Tibial artery (tissue), 4 donors: ENCODE results near the gene ABCC1.
A peak's percentile ranks its signal among the peaks of the same experiment; 100 is the strongest.

Source experiments
- DNase-seq, 2 donors: peaks; one replicate each; pipeline ENCODE4 v3.0.0-alpha.2; 2019
- H3K27ac ChIP-seq, 2 donors: fragments of 200-600 bp; sonication (generic) in 1 of 2; 1 replicate in 1 of 2; 2 replicates in 1 of 2; pipeline ENCODE4 v1.5.1; 2018 to 2019; ENCODE audit warnings: mild to moderate bottlenecking in 1 of 2
- H3K27me3 ChIP-seq, 2 donors: fragments of 200-600 bp; sonication (generic) in 1 of 2; one replicate each; pipeline versions ENCODE4 v1.5.1 to v1.6.0; 2016 to 2019
- H3K36me3 ChIP-seq, 3 donors: fragments of 200-600 bp; sonication (generic) in 2 of 3; one replicate each; pipeline ENCODE4 v1.5.1; 2016 to 2019; ENCODE audit warnings: mild to moderate bottlenecking in 2 of 3
- H3K4me1 ChIP-seq, 4 donors: fragments of 200-600 bp; sonication (generic) in 2 of 4; 1 replicate in 3 of 4; 2 replicates in 1 of 4; pipeline ENCODE4 v1.5.1; 2016 to 2019
- H3K4me3 ChIP-seq, 2 donors: fragments of 200-600 bp; sonication (generic) in 1 of 2; 1 replicate in 1 of 2; 2 replicates in 1 of 2; pipeline ENCODE4 v1.5.1; 2018 to 2019; ENCODE audit warnings: mild to moderate bottlenecking in 2 of 2
- H3K9me3 ChIP-seq, 3 donors: fragments of 200-600 bp; sonication (generic) in 1 of 3; one replicate each; pipeline ENCODE4 v1.5.1; 2016 to 2019
- CTCF ChIP-seq, 2 experiments: fragments of 200-600 bp in 1 of 2; fragments of 450-650 bp in 1 of 2; IDR thresholded peaks; one replicate each; pipeline ENCODE4 v1.5.1; 2017 to 2019; ENCODE audit warnings: antibody characterized with exemption in 2 of 2, mild to moderate bottlenecking in 1 of 2, moderate library complexity in 1 of 2
- intact Hi-C: fragments of 100-400 bp; cut with DNase I; formaldehyde crosslinking; loops from one replicate; pipeline ENCODE4 v1.15.0; 2023; ENCODE audit warnings: low total_unique reads

Gene ABCC1

DNA sequence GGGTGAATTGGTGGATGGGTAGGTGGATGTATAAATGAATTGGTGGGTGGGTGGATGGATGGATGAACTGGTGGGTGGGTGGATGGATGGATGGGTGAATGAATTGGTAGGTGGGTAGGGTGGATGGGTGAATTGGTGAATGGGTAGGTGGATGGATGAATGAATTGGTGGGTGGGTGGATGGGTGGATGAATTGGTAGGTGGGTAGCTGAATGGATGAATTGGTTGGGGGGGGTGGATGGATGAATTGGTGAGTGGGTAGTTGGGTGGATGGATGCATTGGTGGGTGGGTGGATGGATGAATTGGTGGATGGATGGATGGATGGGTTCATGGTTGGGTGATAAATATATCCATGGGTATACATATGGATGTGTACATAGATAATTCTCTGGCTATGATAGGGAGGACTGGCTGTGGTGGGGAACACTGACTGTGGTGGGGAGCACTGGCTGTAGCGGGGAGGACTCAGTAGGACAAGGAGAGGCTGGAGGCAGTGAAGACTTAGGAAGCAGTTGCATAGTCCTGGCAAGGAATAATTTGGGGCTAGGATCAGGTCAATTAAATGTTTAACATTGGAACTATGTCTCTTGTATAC is 54.4 kb downstream of the ABCC1 start:
- no peak for TF ChIP-seq CTCF (IDR thresholded peaks at IDR 0.05)
- DNase-seq = no peak
- no peak overlapping the region for H3K4me3 ChIP-seq
- intact Hi-C loops = no loop called here
- H3K4me1 ChIP-seq = peaks cover 0 to 35% (median 7%) of the 10 kb centered on the region in 4 donors
- H3K27ac ChIP-seq = peak overlapping the region in 1 of 2 donors; percentile 50
- no peaks in the 10 kb centered on the region for H3K27me3 ChIP-seq
- H3K36me3 ChIP-seq = peaks cover 0 to 2% (median 0%) of the 10 kb centered on the region in 3 donors
- H3K9me3 ChIP-seq = no peaks in the 10 kb centered on the region

DNA sequence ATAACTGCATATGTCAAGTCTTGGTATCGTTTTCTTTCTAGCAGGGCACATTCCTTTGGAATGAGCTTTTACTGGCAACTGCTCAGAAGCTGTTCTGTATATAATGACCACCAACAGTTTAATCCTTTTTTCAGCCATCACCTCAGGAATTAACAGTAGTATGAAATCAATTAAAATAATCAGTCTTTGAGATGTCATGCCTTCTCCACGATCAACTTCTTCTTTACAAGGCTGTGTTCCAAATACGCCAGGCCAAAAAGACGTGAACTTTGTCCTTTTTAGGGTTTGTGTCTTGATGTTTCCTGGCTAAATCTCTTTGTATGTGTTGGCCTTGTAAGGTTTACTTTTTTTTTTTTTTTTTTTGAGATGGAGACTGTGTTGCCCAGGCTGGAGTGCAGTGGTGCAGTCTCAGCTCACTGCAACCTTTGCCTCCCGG is 54.9 kb downstream of the ABCC1 start:
- Histone ChIP-seq H3K36me3 (peaks cover 0 to 8% (median 0%) of the 10 kb centered on the region in 3 donors), H3K27ac (peak overlapping the region in 1 of 2 donors; percentile 50), H3K4me1 (peaks cover 0 to 30% (median 4%) of the 10 kb centered on the region in 4 donors), H3K9me3 (no peaks in the 10 kb centered on the region), H3K27me3 (no peaks in the 10 kb centered on the region), H3K4me3 (no peak overlapping the region)
- intact Hi-C loops = no loop called here
- no peak for TF ChIP-seq CTCF (IDR thresholded peaks at IDR 0.05)
- DNase-seq = no peak

DNA sequence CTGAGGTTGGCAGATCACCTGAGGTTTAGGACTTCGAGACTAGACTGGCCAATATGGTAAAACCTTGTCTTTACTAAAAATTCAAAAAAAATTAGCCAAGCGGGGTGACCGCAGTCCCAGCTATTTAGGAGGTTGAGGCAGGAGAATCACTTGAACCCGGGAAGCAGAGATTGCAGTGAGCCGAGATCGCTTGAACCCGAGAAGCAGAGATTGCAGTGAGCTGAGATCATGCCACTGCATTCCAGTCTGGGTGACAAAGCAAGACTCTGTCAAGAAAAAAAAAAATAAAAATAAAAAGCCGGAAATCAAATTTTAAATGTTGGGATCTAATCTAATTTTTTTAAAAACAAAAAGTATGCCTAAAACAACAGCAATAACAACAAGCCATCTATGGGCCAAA is 56.3 kb downstream of the ABCC1 start:
- H3K27ac ChIP-seq = peak overlapping the region in 1 of 2 donors; percentile 50
- peaks cover 0 to 28% (median 3%) of the 10 kb centered on the region in 4 donors for H3K4me1 ChIP-seq
- no peak for TF ChIP-seq CTCF (IDR thresholded peaks at IDR 0.05)
- peaks cover 0 to 22% (median 6%) of the 10 kb centered on the region in 3 donors for H3K36me3 ChIP-seq
- no peaks in the 10 kb centered on the region for H3K27me3 ChIP-seq
- intact Hi-C loops = no loop called here
- no peak overlapping the region for H3K4me3 ChIP-seq
- DNase-seq = no peak
- H3K9me3 ChIP-seq = no peaks in the 10 kb centered on the region

- H3K27me3 ChIP-seq = no peaks in the 10 kb centered on the region
- H3K27ac ChIP-seq = no peak overlapping the region
- H3K4me1 ChIP-seq = peaks cover 0 to 28% (median 3%) of the 10 kb centered on the region in 4 donors
- intact Hi-C loops = no loop called here
- TF ChIP-seq CTCF (IDR thresholded peaks at IDR 0.05) = no peak
- H3K9me3 ChIP-seq = no peaks in the 10 kb centered on the region
- no peak for DNase-seq
- H3K4me3 ChIP-seq = no peak overlapping the region
- H3K36me3 ChIP-seq = peaks cover 0 to 26% (median 10%) of the 10 kb centered on the region in 3 donors
Measured at GRCh38 chr16:16006650-16007049, 57.2 kb downstream of the ABCC1 start.

- intact Hi-C loops = no loop called here
- Histone ChIP-seq H3K27ac (no peak overlapping the region), H3K36me3 (peaks cover 0 to 33% (median 16%) of the 10 kb centered on the region in 3 donors), H3K4me3 (no peak overlapping the region), H3K27me3 (no peaks in the 10 kb centered on the region), H3K4me1 (peaks cover 0 to 28% (median 3%) of the 10 kb centered on the region in 4 donors), H3K9me3 (no peaks in the 10 kb centered on the region)
- no peak for DNase-seq
- TF ChIP-seq CTCF (IDR thresholded peaks at IDR 0.05) = no peak
Measured at GRCh38 chr16:16007743-16008111, 58.3 kb downstream of the ABCC1 start.
